Stimulated activated CD8-positive, alpha-beta memory T cell treated with anti-CD3 and anti-CD28 coated beads, Interleukin-12 subunit alpha, Interleukin-12 subunit beta, amount 100 ng/mL, for 24 hours (primary cell): ENCODE data around the gene PEX14.

Source experiments
- DNase-seq: peaks from one replicate; pipeline ENCODE4 v3.0.0-alpha.2; 2020; ENCODE audit errors: extremely low read depth

Gene PEX14

DNA sequence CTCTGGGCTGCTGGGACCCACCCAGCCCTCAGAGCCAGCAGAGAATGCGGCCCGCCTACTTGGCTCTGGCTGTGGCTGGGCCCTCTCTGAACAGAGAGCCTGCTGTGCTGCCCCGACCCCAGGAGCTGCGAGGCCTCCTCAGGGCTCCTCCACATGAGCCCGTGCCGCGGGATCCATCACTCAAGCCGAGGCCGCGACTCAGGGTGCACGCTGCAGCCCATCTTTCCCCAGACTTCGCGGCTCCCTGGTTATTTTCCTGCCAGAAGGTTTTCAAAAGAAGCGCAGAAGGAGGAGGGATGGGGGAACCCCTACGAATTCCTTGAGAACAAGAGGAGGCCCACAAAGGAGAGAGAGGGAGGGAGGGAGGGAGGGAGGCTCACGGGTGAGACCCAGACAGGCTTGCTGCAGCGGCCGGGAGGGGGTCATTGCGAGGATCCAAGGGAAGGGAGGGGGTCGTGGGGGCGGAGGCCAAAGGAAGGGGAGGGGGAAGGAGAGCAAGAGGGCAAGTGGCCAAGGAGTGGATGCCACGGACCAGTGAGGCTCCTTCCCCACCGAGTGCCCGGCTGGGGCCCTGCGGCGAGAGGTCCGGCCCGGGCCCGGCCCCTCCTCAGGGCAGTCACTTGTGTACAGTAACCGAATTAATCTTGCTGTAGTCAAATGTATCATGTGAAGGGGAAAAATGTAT, 174.9 kb downstream of the PEX14 start:
- DNase-seq: no peak

DNA sequence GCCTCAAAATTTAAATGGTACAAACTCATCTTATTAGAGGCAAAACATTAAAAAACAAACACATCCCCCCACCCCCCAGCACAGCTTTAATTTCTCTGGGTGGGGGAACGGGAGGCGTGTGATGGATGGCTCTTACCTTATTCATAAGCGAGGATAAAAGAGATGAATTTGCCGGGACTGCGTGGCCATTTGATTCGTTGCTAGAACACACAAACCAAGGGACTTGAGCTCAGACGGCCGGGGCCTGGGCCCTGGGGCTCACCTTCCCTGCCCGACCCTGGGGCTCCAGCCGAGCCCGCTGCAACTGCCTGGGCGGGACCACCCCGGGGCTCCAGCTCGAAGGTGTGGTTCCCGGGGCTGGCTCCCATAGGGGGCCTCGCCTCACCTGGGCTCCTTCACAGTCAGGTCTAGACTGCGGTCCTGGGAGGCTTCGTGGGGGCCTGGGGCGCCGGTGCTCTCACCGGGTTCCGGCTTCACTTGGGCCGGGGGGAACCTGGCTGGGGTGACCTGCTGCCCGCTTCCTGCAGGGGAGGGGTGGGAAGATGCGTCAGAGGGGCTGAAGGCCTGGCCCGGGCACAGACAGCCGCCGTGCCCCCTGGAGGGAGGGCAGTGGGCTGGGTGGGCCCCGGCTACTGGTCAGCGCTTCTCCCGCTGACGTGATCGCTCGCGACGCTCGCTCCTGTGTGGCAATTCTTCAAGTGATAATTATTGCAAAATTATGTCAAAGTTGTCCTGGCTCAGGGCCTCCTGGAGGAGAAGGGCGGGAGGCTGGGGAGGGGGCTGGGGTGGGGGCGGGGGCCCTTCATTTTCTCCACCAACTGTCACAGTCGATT, 176.0 kb downstream of the PEX14 start:
- DNase-seq: no peak

DNA sequence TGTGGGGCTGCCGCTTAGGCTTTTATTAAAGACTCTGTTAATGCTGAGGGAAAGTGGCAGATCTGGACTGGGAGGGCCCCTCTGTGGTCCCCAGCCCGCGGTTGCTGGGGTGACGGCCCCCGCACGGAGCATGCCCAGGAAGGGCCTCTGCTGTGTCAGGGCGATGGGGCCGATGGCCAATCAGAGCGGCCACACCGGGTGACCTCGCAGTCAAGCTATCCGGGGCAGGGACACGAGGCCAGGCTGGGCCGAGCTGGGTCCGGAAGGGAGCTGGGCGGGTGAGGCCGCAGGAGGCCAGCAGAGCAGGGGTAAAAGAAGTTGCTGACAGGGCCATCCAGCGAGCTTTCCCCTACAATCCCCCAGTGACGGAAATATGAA, 176.6 kb downstream of the PEX14 start:
- DNase-seq: no peak

DNA sequence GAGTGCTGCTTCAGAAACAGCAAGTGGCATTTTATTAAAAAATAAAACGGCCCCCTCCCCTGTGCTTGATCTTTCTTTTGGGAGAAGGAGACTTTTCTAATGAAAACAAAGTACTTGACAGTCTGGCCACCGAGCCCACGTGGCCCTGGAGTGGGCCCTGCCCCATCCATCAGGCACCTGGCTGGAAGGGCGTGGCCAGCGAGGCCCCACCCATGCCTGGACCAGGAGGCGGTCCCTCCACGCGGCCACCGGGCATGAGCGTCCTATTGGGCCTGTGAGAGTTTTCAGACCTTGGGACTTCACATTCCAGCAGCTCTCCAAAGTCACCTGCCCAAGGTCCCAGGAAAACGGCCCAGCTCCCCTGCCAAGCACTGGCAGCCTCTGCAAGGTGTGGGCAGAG, 177.0 kb downstream of the PEX14 start:
- DNase-seq: no peak

DNA sequence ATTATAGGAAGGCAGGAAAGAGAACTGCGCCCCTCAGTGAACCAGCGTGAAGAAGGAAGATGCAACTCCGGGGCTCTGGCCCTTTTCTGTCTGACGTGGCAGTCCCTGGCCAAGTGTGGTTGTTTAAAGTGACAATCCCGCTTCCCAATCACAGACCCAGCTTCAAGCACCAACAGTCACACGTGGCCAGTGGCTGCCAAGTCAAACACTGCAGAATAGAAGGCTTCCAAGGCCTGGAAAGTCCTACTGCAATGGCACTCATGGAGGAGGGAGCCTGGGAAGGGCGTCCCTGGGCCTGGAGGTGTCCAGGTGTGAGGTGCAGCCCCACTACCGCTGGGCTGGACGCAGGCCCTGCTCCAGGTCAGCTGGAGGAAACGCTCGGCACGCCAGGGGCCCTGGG, 177.9 kb downstream of the PEX14 start:
- DNase-seq: no peak

DNA sequence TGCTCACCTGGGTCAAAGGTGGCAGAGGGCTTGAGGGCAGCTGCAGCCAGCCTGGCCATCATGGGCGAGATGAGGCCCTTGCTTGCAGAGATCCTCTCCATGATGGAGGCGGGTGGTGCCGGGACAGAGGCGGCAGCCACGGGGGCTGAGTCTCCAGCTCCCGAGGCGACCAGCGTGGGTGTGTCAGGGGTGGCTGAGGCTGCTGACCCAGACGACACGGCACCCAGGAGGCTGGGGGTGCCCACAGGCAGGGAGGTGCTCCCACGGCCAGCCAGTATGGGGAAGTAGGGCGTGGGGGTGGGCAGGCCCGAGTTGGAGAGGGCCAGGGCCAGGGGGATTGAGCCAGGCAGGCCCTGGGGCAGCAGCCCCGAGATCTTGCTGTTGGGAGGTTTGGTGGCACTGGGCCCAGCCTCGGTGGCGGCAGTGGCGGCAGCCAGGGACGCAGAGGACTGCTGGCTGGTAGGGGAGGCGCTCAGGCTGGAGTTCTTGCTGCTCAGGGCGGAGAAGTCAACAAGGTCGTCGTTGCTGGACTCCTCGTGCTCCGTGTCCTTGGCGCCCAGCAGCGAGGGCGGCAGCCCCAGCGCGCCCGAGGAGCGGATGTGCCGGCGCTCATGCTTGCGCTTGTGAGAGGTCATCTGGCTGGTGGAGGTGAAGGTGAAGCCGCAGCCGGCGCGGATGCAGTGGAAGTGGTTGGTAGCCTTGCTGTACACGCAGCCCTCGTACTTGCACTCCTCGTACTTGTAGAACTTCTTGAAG, 178.8 kb downstream of the PEX14 start:
- DNase-seq: no peak

DNA sequence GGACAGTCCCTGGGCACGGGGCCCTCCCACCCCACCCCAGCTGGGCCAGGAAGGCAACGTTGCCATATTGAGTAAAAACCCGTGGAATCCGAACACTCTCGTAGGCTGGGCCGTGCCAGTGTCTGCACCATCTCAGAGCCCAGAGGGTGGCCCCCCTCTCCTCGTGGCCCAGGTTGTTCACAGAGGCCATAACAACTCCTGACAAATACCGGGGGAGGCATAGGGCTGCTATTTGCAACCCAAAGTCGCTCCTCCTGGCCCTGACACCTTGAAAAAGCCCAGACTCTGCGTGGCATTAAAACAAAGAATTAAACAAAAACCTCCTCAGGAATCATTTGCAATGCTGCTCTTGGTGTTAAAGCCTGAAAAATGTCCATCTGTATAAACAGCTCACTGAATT, 180.3 kb downstream of the PEX14 start:
- no peak for DNase-seq

DNA sequence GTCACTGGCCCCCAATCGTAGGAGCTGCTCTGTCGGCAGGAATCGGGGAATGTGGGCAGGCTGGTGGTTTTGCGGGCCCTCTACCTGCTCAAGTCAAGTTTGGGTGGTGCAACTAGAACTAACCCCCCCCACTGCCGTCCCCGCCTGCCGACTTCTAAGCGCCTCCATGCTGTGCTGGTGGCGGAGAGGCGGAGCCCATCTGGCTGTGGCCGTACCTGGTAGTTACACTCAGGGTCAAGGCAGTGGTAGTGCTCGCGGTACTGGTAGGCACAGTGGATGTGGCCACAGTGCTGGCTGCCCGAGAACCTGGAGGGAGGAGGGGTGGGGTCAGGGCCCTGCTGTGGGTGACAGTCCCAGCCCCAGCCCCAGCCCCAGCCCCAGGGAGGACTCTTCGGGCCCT, 181.7 kb downstream of the PEX14 start:
- no peak for DNase-seq

DNA sequence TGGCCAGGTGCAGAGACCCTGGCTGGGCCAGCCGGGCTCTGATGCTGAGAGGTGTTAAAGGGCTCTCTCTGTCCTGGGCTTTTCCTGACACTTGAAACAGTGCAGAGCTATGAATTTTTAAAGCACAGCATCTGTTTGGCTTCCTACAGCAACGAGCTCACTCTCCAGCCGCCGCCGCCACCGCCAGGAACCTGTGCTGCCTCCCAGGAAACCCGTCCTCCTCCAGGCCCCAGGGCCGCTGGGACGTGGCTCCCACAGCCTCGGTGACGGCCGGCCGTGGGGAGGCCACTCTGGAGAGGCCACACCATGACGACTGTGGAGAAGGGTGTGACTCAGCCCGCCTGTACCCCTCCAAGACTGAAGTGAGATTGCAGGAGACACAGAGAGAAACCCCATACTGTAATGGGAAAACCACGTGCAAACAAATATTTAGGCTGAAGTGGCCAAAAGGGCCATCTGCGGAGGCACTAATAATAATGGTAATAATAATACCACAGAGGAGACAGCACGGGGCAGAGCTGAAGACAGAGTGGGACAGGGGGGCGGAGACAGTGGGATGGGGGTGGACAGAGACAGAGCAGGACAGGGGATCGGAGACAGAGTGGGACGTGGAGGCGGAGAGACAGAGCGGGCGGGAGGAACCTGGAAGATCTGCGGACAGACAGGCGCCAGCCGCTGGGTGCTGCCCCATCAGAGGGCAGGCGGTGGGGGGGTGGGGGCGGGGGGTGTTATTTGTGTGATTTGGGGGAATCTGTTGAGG, 182.5 kb downstream of the PEX14 start:
- DNase-seq: no peak

DNA sequence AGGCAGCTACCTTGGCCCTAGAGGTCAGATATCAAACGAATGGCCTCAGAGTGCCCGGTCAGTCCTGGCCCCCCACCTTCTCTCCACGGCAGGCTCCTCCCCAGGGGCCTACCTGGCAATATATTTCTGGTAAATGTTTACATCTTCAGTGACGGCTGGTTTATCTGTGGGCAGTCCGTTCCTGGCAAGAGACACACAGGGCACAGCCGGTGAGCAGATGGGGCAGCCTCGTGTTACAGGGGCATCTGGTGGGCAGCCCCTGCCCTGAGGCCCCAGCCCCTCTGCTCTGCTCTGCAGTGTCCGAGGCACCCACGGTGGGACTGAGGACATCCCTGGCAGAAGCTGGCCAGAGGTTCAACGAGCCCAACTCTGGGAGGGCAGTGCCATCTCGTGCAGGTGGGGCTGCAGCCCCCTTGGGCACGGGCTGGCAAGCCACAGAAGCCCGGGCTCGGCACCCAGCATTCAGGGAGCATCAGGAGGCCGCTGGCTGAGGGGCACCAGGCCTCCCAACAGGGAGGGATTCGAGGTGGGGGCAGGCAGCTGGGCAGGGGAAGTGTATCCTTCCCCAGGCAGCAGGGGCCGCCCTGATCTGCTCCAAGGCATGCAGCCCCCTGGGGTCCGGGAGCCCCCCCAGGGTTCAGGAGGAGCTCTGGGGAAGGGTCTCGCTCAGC, 183.8 kb downstream of the PEX14 start:
- no peak for DNase-seq

DNA sequence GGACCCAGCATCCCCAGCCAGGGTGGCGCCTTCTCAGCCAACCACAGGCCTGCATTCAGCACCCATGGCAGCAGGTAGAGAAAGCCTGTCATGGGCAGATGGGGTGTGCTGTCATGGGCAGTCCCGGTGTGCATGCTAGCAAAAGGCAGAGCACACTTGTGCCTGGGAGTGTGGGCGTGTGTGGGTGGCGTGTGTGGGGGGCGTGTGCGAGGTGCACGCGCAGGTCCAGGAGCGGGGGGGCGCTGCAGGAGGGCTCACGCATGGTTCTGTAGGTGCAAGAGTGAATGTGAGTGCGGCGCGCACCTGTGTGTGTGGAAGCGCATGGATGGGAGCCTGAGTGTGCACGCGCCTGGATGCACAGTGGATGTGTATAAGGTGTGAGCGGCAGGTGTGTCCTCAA, 184.5 kb downstream of the PEX14 start:
- DNase-seq: no peak

DNA sequence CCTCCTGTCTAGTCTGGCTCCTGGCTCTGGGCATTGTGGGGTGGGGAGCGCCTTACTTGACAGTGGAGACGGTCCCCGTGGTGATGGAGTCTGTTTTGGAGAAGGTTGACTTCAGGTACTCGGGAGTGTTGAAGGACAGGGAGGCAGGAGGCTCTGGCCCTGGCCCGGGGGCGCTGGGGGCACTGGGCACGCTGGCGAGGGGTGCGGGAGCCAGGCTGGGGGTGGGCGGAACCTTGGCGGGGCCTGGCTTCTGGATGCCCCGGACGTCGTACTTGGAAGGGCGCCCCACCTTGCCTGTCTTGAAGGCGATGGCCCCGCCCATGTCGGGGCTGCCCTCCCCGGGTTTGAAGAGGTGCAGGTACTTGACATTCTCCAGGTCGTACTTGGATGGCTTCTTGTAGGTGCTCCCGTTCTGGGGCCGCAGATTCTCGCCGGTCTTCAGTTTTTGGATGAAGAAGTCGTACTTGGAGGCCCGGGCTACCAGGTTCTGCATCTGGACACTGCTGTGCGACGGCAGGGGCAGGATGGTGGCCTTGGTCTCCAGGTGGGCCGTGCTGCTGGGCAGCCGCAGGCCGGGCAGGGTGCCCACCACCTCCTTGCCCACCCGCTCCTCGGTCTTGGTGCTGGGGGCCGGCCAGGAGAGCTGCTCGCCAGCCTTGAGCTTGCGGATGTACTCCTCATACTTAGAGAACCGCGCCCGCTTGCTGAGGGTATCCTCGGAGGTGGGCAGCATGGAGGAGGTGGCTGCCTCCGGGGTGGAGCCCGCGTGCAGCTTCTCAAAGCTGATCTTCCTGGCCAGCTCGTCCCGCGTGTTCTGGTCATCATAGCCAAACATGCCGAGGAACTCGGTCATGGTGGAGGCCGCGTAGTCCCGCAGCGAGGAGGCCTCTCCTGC, 185.1 kb downstream of the PEX14 start:
- DNase-seq: no peak

DNA sequence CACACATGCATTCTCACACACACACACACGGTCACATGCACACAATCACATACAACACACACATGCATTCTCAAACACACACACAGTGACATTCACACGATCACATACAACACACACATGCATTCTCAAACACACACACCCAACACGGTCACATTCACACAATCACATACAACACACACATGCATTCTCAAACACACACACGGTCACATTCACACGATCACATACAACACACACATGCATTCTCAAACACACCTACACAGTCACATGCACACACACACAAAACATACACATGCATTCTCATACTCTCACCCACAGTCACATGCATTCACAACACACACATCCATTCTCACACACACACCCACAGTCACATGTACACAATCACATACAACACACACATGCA, 186.7 kb downstream of the PEX14 start:
- no peak for DNase-seq

DNA sequence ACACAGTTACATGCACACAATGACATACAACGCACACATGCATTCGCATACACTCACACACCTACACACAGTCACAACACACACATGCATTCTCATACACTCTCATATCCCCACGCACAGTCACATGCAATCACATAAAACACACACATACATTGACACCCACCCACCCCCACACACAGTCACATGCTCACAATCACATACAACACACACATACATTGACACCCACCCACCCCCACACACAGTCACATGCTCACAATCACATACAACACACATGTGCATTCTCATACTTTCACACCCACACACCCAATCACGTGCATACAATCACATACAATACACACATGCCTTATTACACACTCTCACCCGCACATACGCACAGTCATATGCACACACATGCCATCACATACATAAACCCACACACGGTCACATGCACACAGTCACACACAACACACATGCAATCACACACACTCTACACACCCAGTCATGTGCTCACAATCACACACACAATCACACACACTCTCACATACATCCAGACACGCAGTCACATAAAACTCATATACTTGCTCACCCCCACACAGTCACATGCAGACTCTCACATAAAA, 187.4 kb downstream of the PEX14 start:
- no peak for DNase-seq

DNA sequence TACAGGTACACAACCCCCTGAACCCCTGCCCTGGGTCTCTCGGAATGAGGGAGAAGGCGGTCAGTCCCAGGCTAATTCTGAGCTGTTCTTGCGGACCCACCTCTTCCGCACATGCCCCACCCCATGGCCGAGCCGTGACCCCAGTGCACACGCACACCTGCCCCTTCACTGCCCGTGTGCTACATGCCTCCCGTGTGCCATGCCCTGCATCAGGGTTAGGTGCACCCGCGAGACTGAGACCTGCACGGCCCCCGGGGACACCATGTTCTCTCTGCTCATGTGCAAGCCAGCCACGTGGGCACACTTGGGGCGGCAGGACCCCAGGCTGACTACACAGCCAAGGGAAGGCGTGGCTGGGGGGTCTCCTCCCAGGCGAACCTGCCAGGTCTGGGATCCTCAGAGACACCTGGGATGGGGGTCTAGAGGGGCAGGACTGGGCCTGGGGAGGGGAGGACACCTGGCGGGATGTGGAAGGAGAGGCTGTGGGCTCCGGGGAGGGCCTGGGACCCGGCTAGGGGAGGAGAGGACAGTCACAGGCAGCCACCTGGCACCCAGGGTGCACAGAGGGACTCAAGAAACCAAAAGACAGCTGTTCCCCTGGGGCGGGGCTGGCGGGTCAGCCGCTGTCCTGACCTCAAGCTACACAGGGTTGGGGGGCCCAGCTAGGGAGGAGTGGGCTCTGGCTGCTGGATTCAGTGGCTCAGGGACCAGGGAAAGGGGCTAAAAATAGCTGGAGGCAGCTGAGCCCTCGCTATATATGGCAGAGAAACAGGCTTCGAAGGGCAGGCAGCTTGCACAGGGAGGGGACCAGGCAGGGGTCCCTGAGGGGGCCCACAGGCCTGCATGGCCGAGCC, 188.3 kb downstream of the PEX14 start:
- no peak for DNase-seq

DNA sequence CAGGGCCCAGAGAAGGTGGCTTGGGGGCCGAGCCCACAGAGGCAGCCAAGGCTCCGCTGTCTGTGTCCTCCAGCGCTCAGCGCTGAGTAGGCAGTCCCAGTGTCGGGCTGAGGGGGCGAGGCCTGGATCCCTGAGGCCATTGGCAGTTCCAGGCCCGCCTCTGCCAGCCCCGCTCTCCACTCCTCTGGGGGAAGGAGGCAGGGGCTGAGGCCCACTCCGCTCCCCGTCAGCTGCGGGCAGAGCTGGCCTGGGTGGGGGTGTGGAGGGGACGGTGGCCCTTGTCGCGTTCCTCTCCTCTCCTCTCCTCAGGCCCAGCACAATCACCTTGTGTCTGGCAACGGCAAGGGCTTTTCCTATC, 188.9 kb downstream of the PEX14 start:
- no peak for DNase-seq

DNA sequence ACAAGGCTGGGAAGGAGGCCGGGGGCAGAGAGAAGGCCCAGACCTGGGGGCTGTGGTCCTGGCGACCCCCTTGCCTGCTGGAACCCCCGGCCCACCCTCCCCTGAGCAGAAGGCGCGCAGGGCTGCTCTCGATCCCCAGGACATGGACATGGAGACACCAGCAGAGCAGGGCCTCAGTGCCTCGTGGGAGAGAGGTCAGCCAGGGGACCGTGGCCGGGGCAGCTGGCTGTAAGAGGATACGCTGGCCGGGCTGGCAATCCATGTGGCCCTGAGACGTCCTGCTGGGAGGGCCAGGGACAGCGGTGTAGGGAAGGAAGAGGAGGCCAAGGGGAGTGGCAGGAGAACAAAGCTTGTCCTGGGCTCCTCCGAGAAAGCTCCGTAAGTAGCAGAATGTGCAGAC, 189.5 kb downstream of the PEX14 start:
- DNase-seq: no peak

DNA sequence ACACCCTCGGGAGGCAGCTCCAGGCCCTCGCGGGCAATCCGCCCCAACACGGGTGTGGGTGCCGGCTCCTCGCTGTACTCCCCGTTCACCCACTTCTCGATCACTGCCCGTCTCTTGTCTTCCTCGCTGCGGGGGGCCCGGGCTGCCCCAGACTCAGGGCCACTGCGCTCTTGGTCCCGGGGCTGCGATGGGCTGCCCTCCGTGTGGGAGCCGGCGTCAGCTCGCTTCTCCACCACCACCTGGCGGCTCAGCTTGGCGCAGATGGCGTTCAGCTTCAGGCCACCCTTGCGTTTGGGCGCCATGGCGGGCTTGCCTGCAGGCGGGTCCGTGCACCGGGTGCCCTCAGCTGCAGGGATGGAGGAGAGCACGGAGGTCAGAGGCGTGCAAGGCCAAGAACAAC, 190.5 kb downstream of the PEX14 start:
- no peak for DNase-seq
